Trophoblast cell (in vitro differentiated cells and primary cell): Measurements from ENCODE around the gene HSPA4.

Experiments used
- DNase-seq, 2 donors: peaks; one replicate each; pipeline ENCODE4 v3.0.0-alpha.2; 2016
- H2AFZ ChIP-seq: 2 replicates; pipeline ENCODE4 v1.6.1; 2013; ENCODE audit warnings: low read length, moderate library complexity, mild to moderate bottlenecking; ENCODE audit not compliant: insufficient read depth, poor library complexity
- H2AK5ac ChIP-seq: 2 replicates; pipeline ENCODE4 v1.6.1; 2013; ENCODE audit warnings: mild to moderate bottlenecking, low read length
- H2BK120ac ChIP-seq: 2 replicates; pipeline ENCODE4 v1.6.1; 2013; ENCODE audit warnings: low read length, mild to moderate bottlenecking, moderate library complexity; ENCODE audit not compliant: insufficient read depth, poor library complexity
- H2BK12ac ChIP-seq: 2 replicates; pipeline ENCODE4 v1.6.1; 2013; ENCODE audit warnings: mild to moderate bottlenecking, low read length, moderate library complexity
- H2BK5ac ChIP-seq: 2 replicates; pipeline ENCODE4 v1.6.1; 2013; ENCODE audit warnings: low read length, low read depth, moderate library complexity, mild to moderate bottlenecking; ENCODE audit not compliant: poor library complexity
- H3K14ac ChIP-seq: 2 replicates; pipeline ENCODE4 v1.6.1; 2013; ENCODE audit warnings: mild to moderate bottlenecking, low read length
- H3K18ac ChIP-seq: 2 replicates; pipeline ENCODE4 v1.6.1; 2013; ENCODE audit warnings: mild to moderate bottlenecking, low read length
- H3K23ac ChIP-seq: 2 replicates; pipeline ENCODE4 v1.6.1; 2013; ENCODE audit warnings: low read length
- H3K27ac ChIP-seq: 2 replicates; pipeline ENCODE4 v1.5.1; 2013; ENCODE audit warnings: low read depth, mild to moderate bottlenecking, inconsistent platforms, low read length, moderate library complexity
- H3K27me3 ChIP-seq: 2 replicates; pipeline ENCODE4 v1.6.1; 2013; ENCODE audit warnings: inconsistent platforms, mild to moderate bottlenecking, low read length, moderate library complexity; ENCODE audit not compliant: insufficient read depth
- H3K36me3 ChIP-seq, 2 experiments: 1 replicate in 1 of 2; 2 replicates in 1 of 2; pipeline ENCODE4 v1.6.1; 2013; ENCODE audit warnings: low read length in 2 of 2, mild to moderate bottlenecking in 2 of 2, moderate library complexity in 1 of 2; ENCODE audit not compliant: insufficient read depth in 2 of 2, control insufficient read depth in 1 of 2
- H3K4ac ChIP-seq: 2 replicates; pipeline ENCODE4 v1.6.1; 2013; ENCODE audit warnings: low read depth, mild to moderate bottlenecking, low read length, moderate library complexity
- H3K4me1 ChIP-seq, 2 experiments: 1 replicate in 1 of 2; 2 replicates in 1 of 2; pipeline ENCODE4 v1.6.1; 2013; ENCODE audit warnings: low read length in 2 of 2, mild to moderate bottlenecking in 2 of 2, moderate library complexity in 1 of 2; ENCODE audit not compliant: insufficient read depth in 2 of 2, control insufficient read depth in 1 of 2
- H3K4me2 ChIP-seq: 2 replicates; pipeline ENCODE4 v1.6.1; 2013; ENCODE audit warnings: inconsistent platforms, mild to moderate bottlenecking, low read length, moderate library complexity
- H3K4me3 ChIP-seq: 2 replicates; pipeline ENCODE4 v1.5.1; 2013; ENCODE audit warnings: mild to moderate bottlenecking, low read depth, low read length, inconsistent platforms
- H3K79me1 ChIP-seq: one replicate; pipeline ENCODE4 v1.6.1; 2013; ENCODE audit warnings: low read length
- H3K79me2 ChIP-seq: 2 replicates; pipeline ENCODE4 v1.6.1; 2013; ENCODE audit warnings: low read length, mild to moderate bottlenecking; ENCODE audit not compliant: control insufficient read depth, insufficient read depth, poor library complexity
- H3K9ac ChIP-seq: 2 replicates; pipeline ENCODE4 v1.6.1; 2013; ENCODE audit warnings: mild to moderate bottlenecking, low read length
- H3K9me3 ChIP-seq: 2 replicates; pipeline ENCODE4 v1.6.1; 2013; ENCODE audit warnings: low read depth, mild to moderate bottlenecking, control low read depth, inconsistent platforms, low read length; ENCODE audit not compliant: insufficient read depth
- H4K12ac ChIP-seq: 2 replicates; pipeline ENCODE4 v1.6.1; 2013; ENCODE audit warnings: low read depth, mild to moderate bottlenecking, low read length, moderate library complexity
- H4K8ac ChIP-seq: 2 replicates; pipeline ENCODE4 v1.6.1; 2013; ENCODE audit warnings: low read depth, mild to moderate bottlenecking, low read length, moderate library complexity
- H4K91ac ChIP-seq: one replicate; pipeline ENCODE4 v1.6.1; 2013; ENCODE audit warnings: low read depth, mild to moderate bottlenecking, low read length, moderate library complexity
- WGBS: extraction: QIAGEN DNeasy Blood & Tissue Kit; methylation state at CpG from one replicate; pipeline ENCODE4 v1.1.7; 2013; ENCODE audit warnings: missing lambda C conversion rate; ENCODE audit not compliant: insufficient read length, insufficient coverage; ENCODE audit errors: extremely low coverage; 5-methylcytosine and 5-hydroxymethylcytosine counted together

HSPA4 gene

DNA sequence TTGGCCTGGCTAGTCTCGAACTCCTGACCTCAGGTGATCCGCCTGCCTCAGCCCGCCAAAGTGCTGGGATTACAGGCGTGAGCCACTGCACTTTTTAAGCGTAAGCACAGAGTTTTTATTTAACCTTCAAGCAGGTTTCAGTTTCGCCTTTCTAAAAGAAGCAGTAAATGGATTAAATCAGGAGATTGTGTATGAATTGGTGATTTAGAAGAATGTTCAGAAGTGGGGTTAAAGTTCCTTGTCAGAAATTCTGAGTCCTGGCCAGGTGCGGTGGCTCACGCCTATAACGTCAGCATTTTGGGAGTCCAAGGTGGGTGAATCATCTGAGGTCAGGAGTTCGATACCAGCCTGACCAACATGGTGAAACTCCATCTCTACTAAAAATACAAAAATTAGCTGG, 12.2 kb downstream of the HSPA4 start:
- H3K79me1 ChIP-seq = no peaks in the 10 kb centered on the region
- H3K9ac ChIP-seq = no peak overlapping the region
- H3K14ac ChIP-seq = no peak overlapping the region
- no peaks in the 10 kb centered on the region for H3K4me1 ChIP-seq
- H3K4ac ChIP-seq = peak overlapping the region; percentile 69
- no peak overlapping the region for H3K4me3 ChIP-seq
- no peak overlapping the region for H3K27ac ChIP-seq
- H2BK12ac ChIP-seq = no peak overlapping the region
- no CpG with 5 or more reads among the region's 10 CpGs for WGBS
- no peaks in the 10 kb centered on the region for H3K27me3 ChIP-seq
- H3K36me3 ChIP-seq = peaks cover 6% of the 10 kb centered on the region in 2 experiments
- H4K91ac ChIP-seq = no peak overlapping the region
- no peak overlapping the region for H3K4me2 ChIP-seq
- H2BK5ac ChIP-seq = no peak overlapping the region
- no peak overlapping the region for H3K23ac ChIP-seq
- H3K18ac ChIP-seq = no peak overlapping the region
- H2BK120ac ChIP-seq = no peak overlapping the region
- no peak overlapping the region for H2AK5ac ChIP-seq
- DNase-seq = no peak
- no peak overlapping the region for H4K12ac ChIP-seq
- H2AFZ ChIP-seq = no peak overlapping the region
- H4K8ac ChIP-seq = no peak overlapping the region
- peaks cover 8% of the 10 kb centered on the region for H3K79me2 ChIP-seq
- no peaks in the 10 kb centered on the region for H3K9me3 ChIP-seq

DNA sequence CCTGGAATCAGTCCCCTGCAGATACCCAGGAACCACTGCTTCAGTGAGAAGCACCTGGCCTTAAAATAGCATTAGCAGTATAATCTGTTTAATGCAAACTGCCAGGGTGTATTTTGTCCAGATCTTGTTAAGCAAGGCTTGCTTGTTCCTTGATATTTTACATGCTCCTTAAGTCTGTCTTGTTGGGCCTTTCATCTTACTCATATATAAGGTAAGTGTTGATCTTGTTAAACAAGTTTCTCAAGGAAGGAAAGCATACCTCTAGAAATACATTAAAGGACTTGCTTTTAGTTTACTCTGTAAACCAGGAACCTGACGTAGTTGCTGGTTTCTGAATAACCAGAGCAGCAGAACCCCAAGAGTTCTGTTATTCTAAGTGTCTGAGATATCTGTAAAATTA, 13.7 kb downstream of the HSPA4 start:
- no peaks in the 10 kb centered on the region for H3K79me1 ChIP-seq
- no peak overlapping the region for H3K27ac ChIP-seq
- H3K23ac ChIP-seq = no peak overlapping the region
- H3K27me3 ChIP-seq = no peaks in the 10 kb centered on the region
- no peak overlapping the region for H4K91ac ChIP-seq
- H2AFZ ChIP-seq = no peak overlapping the region
- no peak overlapping the region for H4K8ac ChIP-seq
- peak in 1 of 2 donors; percentile 46 for DNase-seq
- no peak overlapping the region for H4K12ac ChIP-seq
- no peak overlapping the region for H3K18ac ChIP-seq
- H3K4ac ChIP-seq = no peak overlapping the region
- no peak overlapping the region for H2BK5ac ChIP-seq
- H2BK120ac ChIP-seq = no peak overlapping the region
- H3K14ac ChIP-seq = no peak overlapping the region
- WGBS = no CpG with 5 or more reads among the region's 1 CpG
- H3K79me2 ChIP-seq = peaks cover 4% of the 10 kb centered on the region
- no peaks in the 10 kb centered on the region for H3K4me1 ChIP-seq
- H2BK12ac ChIP-seq = no peak overlapping the region
- no peak overlapping the region for H3K4me3 ChIP-seq
- no peak overlapping the region for H3K4me2 ChIP-seq
- peaks cover 11 to 16% of the 10 kb centered on the region in 2 experiments for H3K36me3 ChIP-seq
- no peak overlapping the region for H2AK5ac ChIP-seq
- H3K9me3 ChIP-seq = no peaks in the 10 kb centered on the region
- no peak overlapping the region for H3K9ac ChIP-seq

DNA sequence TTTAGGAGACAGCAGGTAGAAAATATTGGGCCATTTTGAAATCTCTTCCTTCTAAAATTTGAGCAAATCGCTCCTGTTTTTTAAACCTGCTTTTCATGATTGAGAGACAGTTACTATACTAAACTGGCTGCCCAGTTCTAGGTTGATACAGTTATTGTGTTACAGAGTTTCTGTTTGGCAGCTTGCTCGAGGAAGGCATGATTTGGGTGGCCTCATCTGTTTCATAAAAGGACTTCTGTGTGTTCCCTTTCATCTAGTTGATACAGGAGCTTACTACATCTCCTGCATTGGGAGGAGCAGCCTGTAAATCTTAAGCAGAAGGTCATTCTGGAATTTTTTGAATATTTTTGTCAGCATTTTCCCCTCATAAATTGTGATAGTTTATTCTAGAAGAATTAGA, 14.2 kb downstream of the HSPA4 start:
- WGBS = no CpG with 5 or more reads among the region's 2 CpGs
- Histone ChIP-seq H3K18ac (no peak overlapping the region), H3K9ac (no peak overlapping the region), H3K4me3 (no peak overlapping the region), H4K91ac (no peak overlapping the region), H3K9me3 (no peaks in the 10 kb centered on the region), H3K79me2 (peaks cover 4% of the 10 kb centered on the region), H3K36me3 (peaks cover 15 to 21% of the 10 kb centered on the region in 2 experiments), H3K79me1 (no peaks in the 10 kb centered on the region), H2BK120ac (no peak overlapping the region), H3K27me3 (no peaks in the 10 kb centered on the region), H2AK5ac (no peak overlapping the region), H3K27ac (no peak overlapping the region), H3K23ac (no peak overlapping the region), H2BK5ac (no peak overlapping the region), H3K4me2 (no peak overlapping the region), H2AFZ (no peak overlapping the region), H3K4me1 (no peaks in the 10 kb centered on the region), H2BK12ac (no peak overlapping the region), H4K12ac (no peak overlapping the region), H3K4ac (no peak overlapping the region), H3K14ac (no peak overlapping the region), H4K8ac (no peak overlapping the region)
- no peak for DNase-seq

DNA sequence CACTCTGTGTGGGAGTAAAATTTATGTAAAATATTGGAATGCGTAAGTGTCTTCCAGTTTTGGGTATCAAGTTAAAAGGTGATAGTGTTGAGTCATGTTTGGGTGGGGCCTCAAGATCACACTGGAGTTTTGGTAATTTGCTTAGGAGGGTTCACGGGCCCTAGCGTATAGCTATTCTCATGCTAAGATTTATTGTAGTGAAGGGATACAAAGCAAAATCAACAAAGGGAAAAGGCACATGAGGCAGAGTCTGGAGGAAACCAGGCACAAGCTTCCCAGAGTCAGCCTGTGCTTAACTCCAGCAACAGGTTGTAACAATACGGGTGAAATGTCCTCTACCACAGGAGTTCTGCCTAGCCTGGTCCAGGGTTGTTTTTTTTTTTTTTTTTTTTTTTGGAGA, 20.2 kb downstream of the HSPA4 start:
- H3K36me3 ChIP-seq = peaks cover 20 to 34% of the 10 kb centered on the region in 2 experiments
- H2BK5ac ChIP-seq = no peak overlapping the region
- no peak overlapping the region for H2BK120ac ChIP-seq
- no peaks in the 10 kb centered on the region for H3K9me3 ChIP-seq
- WGBS = 100% methylated on average over 1 of the region's 4 CpGs
- H2AK5ac ChIP-seq = no peak overlapping the region
- H3K79me1 ChIP-seq = no peaks in the 10 kb centered on the region
- H3K23ac ChIP-seq = no peak overlapping the region
- H4K12ac ChIP-seq = no peak overlapping the region
- no peak for DNase-seq
- H3K79me2 ChIP-seq = no peaks in the 10 kb centered on the region
- peak overlapping the region; percentile 31 for H3K4ac ChIP-seq
- H3K4me3 ChIP-seq = no peak overlapping the region
- no peaks in the 10 kb centered on the region for H3K27me3 ChIP-seq
- H3K9ac ChIP-seq = no peak overlapping the region
- H3K18ac ChIP-seq = no peak overlapping the region
- no peak overlapping the region for H2AFZ ChIP-seq
- no peak overlapping the region for H2BK12ac ChIP-seq
- no peak overlapping the region for H3K14ac ChIP-seq
- H3K4me1 ChIP-seq = no peaks in the 10 kb centered on the region
- H4K8ac ChIP-seq = no peak overlapping the region
- no peak overlapping the region for H3K4me2 ChIP-seq
- no peak overlapping the region for H4K91ac ChIP-seq
- H3K27ac ChIP-seq = no peak overlapping the region
